SK-N-SH treated with all-trans-retinoic acid at 6 μM for 48 hours (cell line): Measurements from ENCODE around the gene AHCYL1.

Experiments used
- ARNTL ChIP-seq: fragments of 450-650 bp; formaldehyde crosslinking; IDR thresholded peaks from 2 replicates; pipeline ENCODE4 v1.5.0; 2020; ENCODE audit warnings: low read depth, mild to moderate bottlenecking, moderate library complexity, borderline replicate concordance
- BACH2 ChIP-seq: fragments of 250-450 bp; sonication (Bioruptor Pico); IDR thresholded peaks from 2 replicates; pipeline ENCODE4 v1.9.0; 2021; ENCODE audit warnings: mild to moderate bottlenecking, borderline replicate concordance
- PPARA ChIP-seq: fragments of 250-450 bp; sonication (Bioruptor Pico); IDR thresholded peaks from 2 replicates; pipeline ENCODE4 v1.5.0; 2020; ENCODE audit warnings: mild to moderate bottlenecking, borderline replicate concordance
- TCF4 ChIP-seq: fragments of 250-450 bp; sonication (Bioruptor Pico); IDR thresholded peaks from 2 replicates; pipeline ENCODE4 v1.8.0; 2021; ENCODE audit warnings: mild to moderate bottlenecking, moderate library complexity, borderline replicate concordance
- TOX ChIP-seq: fragments of 250-450 bp; sonication (Bioruptor Pico); IDR thresholded peaks from 2 replicates; pipeline ENCODE4 v1.8.0; 2021; ENCODE audit warnings: mild to moderate bottlenecking, moderate library complexity, borderline replicate concordance
- TSHZ2 ChIP-seq: fragments of 250-450 bp; sonication (Bioruptor Pico); IDR thresholded peaks from 2 replicates; pipeline ENCODE4 v1.5.0; 2020; ENCODE audit warnings: mild to moderate bottlenecking, moderate library complexity
- ZC3H10 ChIP-seq: fragments of 250-450 bp; sonication (Bioruptor Pico); IDR thresholded peaks from 2 replicates; pipeline ENCODE4 v1.5.1; 2021; ENCODE audit warnings: mild to moderate bottlenecking, moderate library complexity
- ZFP3 ChIP-seq: fragments of 250-450 bp; sonication (Bioruptor Pico); IDR thresholded peaks from 2 replicates; pipeline ENCODE4 v1.5.0; 2020; ENCODE audit warnings: mild to moderate bottlenecking, moderate library complexity
- ZFP30 ChIP-seq: fragments of 450-650 bp; formaldehyde crosslinking; IDR thresholded peaks from 2 replicates; pipeline ENCODE4 v1.5.0; 2022; ENCODE audit warnings: mild to moderate bottlenecking, moderate library complexity
- ZNF70 ChIP-seq: fragments of 450-650 bp; formaldehyde crosslinking; IDR thresholded peaks from 2 replicates; pipeline ENCODE4 v1.5.0; 2020; ENCODE audit warnings: mild to moderate bottlenecking, moderate library complexity
- TF ChIP-seq, protein P1 (sequence below): fragments of 250-450 bp; sonication (Bioruptor Pico); IDR thresholded peaks from 2 replicates; pipeline ENCODE4 v1.5.1; 2020; ENCODE audit warnings: low read depth, mild to moderate bottlenecking, moderate library complexity
- TF ChIP-seq, protein P2 (sequence below): fragments of 250-450 bp; sonication (Bioruptor Pico); IDR thresholded peaks from 2 replicates; pipeline ENCODE4 v1.8.0; 2021; ENCODE audit warnings: low read depth, mild to moderate bottlenecking, moderate library complexity, borderline replicate concordance

- TF ChIP-seq ZC3H10 (CRISPR knock-in tag) (no peak), TCF4 (CRISPR knock-in tag) (no peak), PPARA (CRISPR knock-in tag) (no peak), ZFP3 (no peak), ARNTL (CRISPR knock-in tag) (no peak), ZFP30 (no peak), BACH2 (CRISPR knock-in tag) (no peak), TSHZ2 (no peak), TOX (no peak), ZNF70 (no peak)
- TF ChIP-seq, protein P1, sequence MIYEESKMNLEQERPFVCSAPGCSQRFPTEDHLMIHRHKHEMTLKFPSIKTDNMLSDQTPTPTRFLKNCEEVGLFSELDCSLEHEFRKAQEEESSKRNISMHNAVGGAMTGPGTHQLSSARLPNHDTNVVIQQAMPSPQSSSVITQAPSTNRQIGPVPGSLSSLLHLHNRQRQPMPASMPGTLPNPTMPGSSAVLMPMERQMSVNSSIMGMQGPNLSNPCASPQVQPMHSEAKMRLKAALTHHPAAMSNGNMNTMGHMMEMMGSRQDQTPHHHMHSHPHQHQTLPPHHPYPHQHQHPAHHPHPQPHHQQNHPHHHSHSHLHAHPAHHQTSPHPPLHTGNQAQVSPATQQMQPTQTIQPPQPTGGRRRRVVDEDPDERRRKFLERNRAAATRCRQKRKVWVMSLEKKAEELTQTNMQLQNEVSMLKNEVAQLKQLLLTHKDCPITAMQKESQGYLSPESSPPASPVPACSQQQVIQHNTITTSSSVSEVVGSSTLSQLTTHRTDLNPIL, result no peak
- TF ChIP-seq, protein P2, sequence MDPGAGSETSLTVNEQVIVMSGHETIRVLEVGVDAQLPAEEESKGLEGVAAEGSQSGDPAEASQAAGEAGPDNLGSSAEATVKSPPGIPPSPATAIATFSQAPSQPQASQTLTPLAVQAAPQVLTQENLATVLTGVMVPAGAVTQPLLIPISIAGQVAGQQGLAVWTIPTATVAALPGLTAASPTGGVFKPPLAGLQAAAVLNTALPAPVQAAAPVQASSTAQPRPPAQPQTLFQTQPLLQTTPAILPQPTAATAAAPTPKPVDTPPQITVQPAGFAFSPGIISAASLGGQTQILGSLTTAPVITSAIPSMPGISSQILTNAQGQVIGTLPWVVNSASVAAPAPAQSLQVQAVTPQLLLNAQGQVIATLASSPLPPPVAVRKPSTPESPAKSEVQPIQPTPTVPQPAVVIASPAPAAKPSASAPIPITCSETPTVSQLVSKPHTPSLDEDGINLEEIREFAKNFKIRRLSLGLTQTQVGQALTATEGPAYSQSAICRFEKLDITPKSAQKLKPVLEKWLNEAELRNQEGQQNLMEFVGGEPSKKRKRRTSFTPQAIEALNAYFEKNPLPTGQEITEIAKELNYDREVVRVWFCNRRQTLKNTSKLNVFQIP, result no peak
These were observed 9.3 kb downstream of the AHCYL1 start for GRCh38 chr1:109993885-109994284.
